H1 (cell line): Measurements from ENCODE around the gene ZFAND3. TPM values are rescaled to one million over a fixed set of nuclear protein-coding genes. Genes with fewer than 3 reads are reported as not detected.

ENCODE experiments used
- CTCF ChIA-PET: fragments of 300-600 bp; sonication (Branson Sonifier 250); formaldehyde crosslinking; loops from one replicate; lab custom pipeline; 2021; ENCODE audit not compliant: partially characterized antibody; lab: Charles Lee
- POLR2A ChIA-PET: fragments of 300-600 bp; sonication (Branson Sonifier 250); formaldehyde crosslinking; loops from one replicate; lab custom pipeline; 2021; ENCODE audit warnings: inconsistent platforms; ENCODE audit not compliant: partially characterized antibody; lab: Charles Lee
- DNase-seq, 2 experiments: peaks; one replicate each; pipeline versions ENCODE4 v3.0.0 to v3.0.0-alpha.2; 2010 to 2022; ENCODE audit warnings: low spot score in 2 of 2, low read depth in 1 of 2, mixed read lengths in 1 of 2
- FAIRE-seq: peaks from 2 replicates; lab custom pipeline; 2011; peaks lifted over from hg19 to GRCh38; lab: Jason Lieb, UNC
- H2AFZ ChIP-seq: 2 replicates; pipeline ENCODE4 v1.8.1; 2012; ENCODE audit warnings: low read length, inconsistent platforms
- H2AK5ac ChIP-seq: 2 replicates; pipeline ENCODE4 v1.6.1; 2013; ENCODE audit warnings: low read depth, low read length
- H2BK120ac ChIP-seq: replicated peaks from 2 replicates; pipeline ENCODE3; 2013; ENCODE audit warnings: low read depth, low read length, inconsistent platforms
- H2BK12ac ChIP-seq: 2 replicates; pipeline ENCODE4 v1.6.1; 2013; ENCODE audit warnings: low read depth, low read length
- H2BK15ac ChIP-seq: 2 replicates; pipeline ENCODE4 v1.6.1; 2013; ENCODE audit warnings: low read length
- H2BK20ac ChIP-seq: 2 replicates; pipeline ENCODE4 v1.6.1; 2013; ENCODE audit warnings: low read length
- H2BK5ac ChIP-seq: 2 replicates; pipeline ENCODE4 v1.6.1; 2013; ENCODE audit warnings: low read depth, low read length
- H3K14ac ChIP-seq: 2 replicates; pipeline ENCODE4 v1.6.1; 2013; ENCODE audit warnings: inconsistent platforms; ENCODE audit not compliant: insufficient read length
- H3K18ac ChIP-seq: 2 replicates; pipeline ENCODE4 v1.6.1; 2013; ENCODE audit warnings: low read length; ENCODE audit errors: extremely low read depth
- H3K23ac ChIP-seq: 2 replicates; pipeline ENCODE4 v1.6.1; 2013; ENCODE audit warnings: inconsistent platforms; ENCODE audit not compliant: insufficient read length
- H3K23me2 ChIP-seq: 2 replicates; pipeline ENCODE4 v1.6.1; 2013; ENCODE audit warnings: low read depth, low read length
- H3K27ac ChIP-seq: 2 replicates; pipeline ENCODE4 v1.6.1; 2011; ENCODE audit warnings: low read depth, low read length, inconsistent platforms
- H3K27me3 ChIP-seq, 4 experiments: replicated peaks in 1 of 4; 1 replicate in 1 of 4; 2 replicates in 3 of 4; pipeline versions ENCODE4 v1.6.1 to v1.8.1; 2011 to 2013; ENCODE audit warnings: low read length in 3 of 4, mild to moderate bottlenecking in 3 of 4, inconsistent platforms in 2 of 4, mixed read lengths in 2 of 4, moderate library complexity in 1 of 4; ENCODE audit not compliant: control insufficient read depth in 3 of 4, insufficient read depth in 3 of 4; ENCODE audit errors: extremely low read depth in 1 of 4
- H3K36me3 ChIP-seq, 4 experiments: 2 replicates each; pipeline versions ENCODE4 v1.6.1 to v1.8.1; 2011 to 2013; ENCODE audit warnings: mild to moderate bottlenecking in 4 of 4, low read length in 3 of 4, moderate library complexity in 2 of 4, control low read depth in 1 of 4, inconsistent platforms in 1 of 4; ENCODE audit not compliant: insufficient read depth in 4 of 4, control insufficient read depth in 2 of 4
- H3K4ac ChIP-seq: replicated peaks from 2 replicates; pipeline ENCODE3; 2013; ENCODE audit warnings: low read length, low read depth, mixed read lengths, inconsistent platforms; ENCODE audit not compliant: insufficient read length
- H3K4me1 ChIP-seq, 4 experiments: replicated peaks in 1 of 4; 1 replicate in 1 of 4; 2 replicates in 3 of 4; pipeline versions ENCODE4 v1.6.1 to v1.8.1; 2011 to 2013; ENCODE audit warnings: low read length in 3 of 4, inconsistent platforms in 2 of 4, mixed read lengths in 1 of 4; ENCODE audit not compliant: insufficient read depth in 4 of 4, control insufficient read depth in 3 of 4
- H3K4me2 ChIP-seq, 2 experiments: 2 replicates each; pipeline versions ENCODE4 v1.6.1 to v1.8.1; 2011 to 2013; ENCODE audit warnings: low read depth in 2 of 2, low read length in 2 of 2, control low read depth in 1 of 2, inconsistent platforms in 1 of 2, mild to moderate bottlenecking in 1 of 2; ENCODE audit not compliant: insufficient read depth in 1 of 2
- H3K4me3 ChIP-seq, 4 experiments: fragments of 200-600, 300-600 bp in 1 of 4; sonication (generic), shearing (Covaris generic), sonication (Bioruptor Twin) in 1 of 4; 2 replicates each; pipeline versions ENCODE4 v1.5.1 to v1.8.1; 2011 to 2016; ENCODE audit warnings: low read length in 4 of 4, low read depth in 3 of 4, control low read depth in 2 of 4, inconsistent platforms in 2 of 4, mild to moderate bottlenecking in 2 of 4, mixed read lengths in 1 of 4, moderate library complexity in 1 of 4; ENCODE audit not compliant: insufficient read depth in 2 of 4; ENCODE audit errors: extremely low read depth in 1 of 4
- H3K56ac ChIP-seq: replicated peaks from 2 replicates; pipeline ENCODE3; 2013; ENCODE audit warnings: low read depth, mild to moderate bottlenecking, mixed read lengths, low read length, inconsistent platforms; ENCODE audit not compliant: insufficient read length
- H3K79me1 ChIP-seq: 2 replicates; pipeline ENCODE4 v1.6.1; 2013; ENCODE audit warnings: low read depth, low read length, control low read depth
- H3K79me2 ChIP-seq, 2 experiments: 2 replicates each; pipeline versions ENCODE4 v1.6.1 to v1.8.1; 2012 to 2013; ENCODE audit warnings: low read length in 2 of 2, mild to moderate bottlenecking in 2 of 2, inconsistent platforms in 1 of 2; ENCODE audit not compliant: insufficient read depth in 2 of 2, control insufficient read depth in 1 of 2
- H3K9ac ChIP-seq, 4 experiments: replicated peaks in 1 of 4; 1 replicate in 1 of 4; 2 replicates in 3 of 4; pipeline versions ENCODE4 v1.6.1 to v1.8.1; 2011 to 2013; ENCODE audit warnings: low read depth in 3 of 4, low read length in 3 of 4, control low read depth in 2 of 4, mild to moderate bottlenecking in 2 of 4, moderate library complexity in 2 of 4, inconsistent platforms in 1 of 4; ENCODE audit errors: extremely low read depth in 1 of 4
- H3K9me3 ChIP-seq, 2 experiments: 2 replicates each; pipeline versions ENCODE4 v1.6.1 to v1.8.1; 2012 to 2013; ENCODE audit warnings: mild to moderate bottlenecking in 2 of 2, moderate library complexity in 2 of 2, control low read depth in 1 of 2, inconsistent platforms in 1 of 2, low read depth in 1 of 2, low read length in 1 of 2, mixed read lengths in 1 of 2; ENCODE audit not compliant: insufficient read depth in 2 of 2
- H4K20me1 ChIP-seq, 2 experiments: replicated peaks in 1 of 2; 2 replicates each; pipeline versions ENCODE3 to v1.8.1; 2011 to 2013; ENCODE audit warnings: inconsistent platforms in 2 of 2, low read length in 2 of 2, mild to moderate bottlenecking in 1 of 2; ENCODE audit not compliant: insufficient read depth in 2 of 2, control insufficient read depth in 1 of 2
- H4K5ac ChIP-seq: 2 replicates; pipeline ENCODE4 v1.6.1; 2013; ENCODE audit warnings: low read length, low read depth, mixed read lengths, inconsistent platforms; ENCODE audit not compliant: insufficient read length
- H4K8ac ChIP-seq: 2 replicates; pipeline ENCODE4 v1.8.0; 2013; ENCODE audit warnings: mild to moderate bottlenecking, moderate library complexity, low read length, inconsistent platforms; ENCODE audit not compliant: insufficient read depth; ENCODE audit errors: extremely low read depth
- H4K91ac ChIP-seq: replicated peaks from 2 replicates; pipeline ENCODE3; 2013; ENCODE audit warnings: low read length, mixed read lengths, inconsistent platforms; ENCODE audit not compliant: insufficient read length
- CBX5 ChIP-seq: fragments of 300-800, 300-1000 bp; sonication (generic); IDR thresholded peaks from 2 replicates; pipeline ENCODE4 v1.7.1; 2016; ENCODE audit warnings: antibody characterized with exemption, low read length, low read depth
- CREB1 ChIP-seq: IDR thresholded peaks from 2 replicates; pipeline ENCODE4 v1.6.1; 2012; ENCODE audit warnings: inconsistent platforms
- CTCF ChIP-seq, 3 experiments: IDR thresholded peaks; 1 replicate in 2 of 3; 2 replicates in 1 of 3; pipeline versions ENCODE4 v1.5.1 to v1.6.1; 2011; ENCODE audit warnings: low read length in 3 of 3, mild to moderate bottlenecking in 3 of 3, inconsistent platforms in 2 of 3, low read depth in 1 of 3, moderate library complexity in 1 of 3; ENCODE audit not compliant: insufficient read depth in 1 of 3; ENCODE audit errors: control extremely low read depth in 1 of 3
- EZH2 ChIP-seq: fragments of 200-600 bp; sonication (generic); IDR thresholded peaks from 2 replicates; pipeline ENCODE4 v1.7.1; 2012; ENCODE audit warnings: low read depth, mild to moderate bottlenecking, moderate library complexity, low read length, inconsistent platforms; ENCODE audit not compliant: severe bottlenecking
- GTF2F1 ChIP-seq: IDR thresholded peaks from 2 replicates; pipeline ENCODE4 v1.6.1; 2012; ENCODE audit warnings: low read depth, low read length, improper control_type of control experiment, borderline replicate concordance
- HDAC2 ChIP-seq, 2 experiments: fragments of 300-600 bp in 1 of 2; sonication (generic) in 1 of 2; IDR thresholded peaks; 2 replicates each; pipeline ENCODE4 v1.6.1; 2011 to 2012; ENCODE audit warnings: low read depth in 2 of 2, low read length in 2 of 2, mild to moderate bottlenecking in 2 of 2, moderate library complexity in 2 of 2, borderline replicate concordance in 1 of 2, inconsistent platforms in 1 of 2
- HDAC6 ChIP-seq: IDR thresholded peaks from one replicate; pipeline ENCODE4 v1.7.1; 2012; ENCODE audit warnings: low read depth, mild to moderate bottlenecking, inconsistent platforms, low read length, moderate library complexity
- SIN3A ChIP-seq, 2 experiments: IDR thresholded peaks in 1 of 2; conservative IDR thresholded peaks in 1 of 2; 2 replicates each; pipeline ENCODE4 v1.6.1; 2011 to 2012; ENCODE audit warnings: low read length in 2 of 2, improper control_type of control experiment in 1 of 2, low read depth in 1 of 2, mild to moderate bottlenecking in 1 of 2
- TEAD4 ChIP-seq: IDR thresholded peaks from 2 replicates; pipeline ENCODE4 v1.6.1; 2012; ENCODE audit warnings: low read depth, low read length, inconsistent platforms, mixed read lengths
- WGBS, 2 experiments: shearing (Covaris generic) in 1 of 2; methylation state at CpG; one replicate each; pipeline versions ENCODE4 v1.1.6 to v1.1.7; 2013 to 2015; ENCODE audit warnings: low lambda C conversion rate in 2 of 2, mixed read lengths in 2 of 2, inconsistent platforms in 1 of 2, low coverage in 1 of 2, missing lambda C conversion rate in 1 of 2; ENCODE audit not compliant: insufficient replicate concordance in 2 of 2, insufficient coverage in 1 of 2, insufficient read length in 1 of 2; ENCODE audit errors: extremely low coverage in 1 of 2, missing lambda C conversion rate in 1 of 2; 5-methylcytosine and 5-hydroxymethylcytosine counted together
- polyA plus RNA-seq, 7 experiments: library from polyadenylated mRNA; depleted of rRNA in 3 of 7; stranded (reverse) in 5 of 7; unstranded in 2 of 7; fragments of >200 nt in 5 of 7; fragments of 200-250 nt in 2 of 7; gene quantifications; 1 replicate in 5 of 7; 2 replicates in 1 of 7; 4 replicates in 1 of 7; pipeline versions ENCODE4 v1.2.1 to v1.2.3, GENCODE V29; 2011 to 2013; ENCODE audit warnings: missing spikeins in 2 of 7, mixed read lengths in 2 of 7
- total RNA-seq: library from RNA; stranded (reverse); fragmentation: NEBNext Ultra II Directional; extraction: Animal tissue kit (Norgen Biotek cat#: 25700); gene quantifications from 2 replicates; pipeline ENCODE4 v1.2.1, GENCODE V29; 2021
- TF ChIP-seq, protein P1 (sequence below): IDR thresholded peaks from 2 replicates; pipeline ENCODE4 v1.6.1; 2012; ENCODE audit warnings: inconsistent platforms

The ZFAND3 gene
- total and polyA plus RNA-seq, 2 of the 8 experiments (the other 6 are each of a cell fraction or from before 2014, with no cell fraction given): 13.0 to 51.3 TPM

- H3K9ac ChIP-seq: no peak overlapping the region
- H2BK20ac ChIP-seq: no peak overlapping the region
- H2BK120ac ChIP-seq: no peak overlapping the region
- no peak overlapping the region for H4K8ac ChIP-seq
- FAIRE-seq: no peak
- no peak overlapping the region for H4K91ac ChIP-seq
- ChIA-PET CTCF (interaction anchor here (0.5 to 3.0 kb wide), 4 partner anchors 10 to 38 kb away, joined by 3 to 12 read pairs (median 3); no protein-coding TSS in a partner anchor), POLR2A (no interaction called here)
- no peak overlapping the region for H2BK15ac ChIP-seq
- H3K4me1 ChIP-seq: peaks cover 0 to 30% (median 9%) of the 10 kb centered on the region in 4 experiments; a peak in 6 of 7 replicates
- no peaks in the 10 kb centered on the region for H3K79me2 ChIP-seq
- no peak overlapping the region for H3K14ac ChIP-seq
- no peak overlapping the region for H2BK5ac ChIP-seq
- no peaks in the 10 kb centered on the region for H3K79me1 ChIP-seq
- H3K9me3 ChIP-seq: no peaks in the 10 kb centered on the region
- H3K23me2 ChIP-seq: no peaks in the 10 kb centered on the region
- no peak overlapping the region for H3K4ac ChIP-seq
- no peak overlapping the region for H3K27ac ChIP-seq
- H3K36me3 ChIP-seq: no peaks in the 10 kb centered on the region
- no peaks in the 10 kb centered on the region for H3K27me3 ChIP-seq
- H3K18ac ChIP-seq: no peak overlapping the region; the same call in 1 of the 2 replicates
- H2AK5ac ChIP-seq: no peak overlapping the region
- no peak overlapping the region for H2BK12ac ChIP-seq
- no peak overlapping the region for H3K23ac ChIP-seq
- no peak overlapping the region for H3K4me3 ChIP-seq
- no peaks in the 10 kb centered on the region for H4K20me1 ChIP-seq
- no peak for DNase-seq
- H3K56ac ChIP-seq: no peak overlapping the region
- 93% methylated on average over 10 of the region's 13 CpGs; no CpG with 5 or more reads in 1 of the 2 experiments for WGBS, 2 experiments
- H2AFZ ChIP-seq: no peak overlapping the region
- H3K4me2 ChIP-seq: no peak overlapping the region
- H4K5ac ChIP-seq: no peak overlapping the region
- TF ChIP-seq CTCF (IDR thresholded peaks at IDR 0.05; ENCODE audit: control extremely low read depth in 1 of 3, insufficient read depth in 1 of 3, low read depth in 1 of 3, low read length in 3 of 3) (no peak), CBX5 (no peak), TEAD4 (no peak), HDAC6 (no peak), EZH2 (no peak), SIN3A (conservative IDR thresholded peaks at IDR 0.05 in 1 of 2, IDR thresholded peaks at IDR 0.05 in 1 of 2; ENCODE audit: low read depth in 1 of 2, low read length in 2 of 2) (no peak), HDAC2 (IDR thresholded peaks at IDR 0.05; ENCODE audit: borderline replicate concordance in 1 of 2, low read depth in 2 of 2, low read length in 2 of 2) (no peak), CREB1 (no peak), GTF2F1 (no peak)
- TF ChIP-seq, protein P1, sequence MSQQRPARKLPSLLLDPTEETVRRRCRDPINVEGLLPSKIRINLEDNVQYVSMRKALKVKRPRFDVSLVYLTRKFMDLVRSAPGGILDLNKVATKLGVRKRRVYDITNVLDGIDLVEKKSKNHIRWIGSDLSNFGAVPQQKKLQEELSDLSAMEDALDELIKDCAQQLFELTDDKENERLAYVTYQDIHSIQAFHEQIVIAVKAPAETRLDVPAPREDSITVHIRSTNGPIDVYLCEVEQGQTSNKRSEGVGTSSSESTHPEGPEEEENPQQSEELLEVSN: no peak
These were observed 348.6 kb downstream of the ZFAND3 start for GRCh38 chr6:38168126-38168525.
